Adrenal gland (tissue), 5 donors: Measurements from ENCODE around the gene ARHGAP5.

Experiments used
- CTCF ChIP-seq, 6 experiments: fragments of 450-650 bp in 4 of 6; fragments of 200-600 bp in 2 of 6; sonication (generic) in 1 of 6; IDR thresholded peaks; 1 replicate in 5 of 6; 2 replicates in 1 of 6; pipeline versions ENCODE4 v1.5.1 to v1.8.0; 2016 to 2021; ENCODE audit warnings: antibody characterized with exemption in 6 of 6, mild to moderate bottlenecking in 2 of 6, moderate library complexity in 1 of 6
- POLR2A ChIP-seq, 2 donors: fragments of 450-650 bp; IDR thresholded peaks; one replicate each; pipeline ENCODE4 v1.6.1; 2017; ENCODE audit warnings: antibody characterized with exemption in 2 of 2, mild to moderate bottlenecking in 2 of 2, moderate library complexity in 1 of 2
- donor health status: DM: no; HTN: no; CAD: no.

DNA sequence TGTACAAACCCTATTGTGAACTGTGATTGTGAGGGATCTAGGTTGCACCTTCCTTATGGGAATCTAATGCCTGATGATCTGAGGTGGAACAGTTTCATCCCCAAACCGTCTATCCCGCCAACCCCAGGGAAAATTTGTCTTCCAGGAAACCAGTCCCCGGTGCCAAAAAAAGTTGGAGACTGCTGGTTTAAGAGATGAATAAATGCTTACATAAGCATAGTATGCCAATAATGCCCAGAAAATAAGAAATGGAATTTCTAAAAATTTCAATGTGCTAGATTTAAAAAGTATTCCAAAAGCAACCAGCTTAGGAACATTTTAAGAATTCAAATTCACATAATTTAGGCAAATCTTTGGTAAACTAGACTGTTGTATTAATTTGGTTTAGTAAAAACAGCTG lies 131.4 kb downstream of the ARHGAP5 start:
- TF ChIP-seq CTCF (IDR thresholded peaks at IDR 0.05) (no peak), POLR2A (IDR thresholded peaks at IDR 0.05) (no peak)
